ENCODE measurements around the gene ANKRD13D. TPM values are rescaled to one million over a fixed set of nuclear protein-coding genes. Genes with fewer than 3 reads are reported as not detected.

The ANKRD13D gene
- 20.0 to 29.6 TPM (median 25.1 TPM) in 5 replicates for total RNA-seq (2022; extraction: Qiagen RNA extraction; ENCODE audit: low read depth)

DNA sequence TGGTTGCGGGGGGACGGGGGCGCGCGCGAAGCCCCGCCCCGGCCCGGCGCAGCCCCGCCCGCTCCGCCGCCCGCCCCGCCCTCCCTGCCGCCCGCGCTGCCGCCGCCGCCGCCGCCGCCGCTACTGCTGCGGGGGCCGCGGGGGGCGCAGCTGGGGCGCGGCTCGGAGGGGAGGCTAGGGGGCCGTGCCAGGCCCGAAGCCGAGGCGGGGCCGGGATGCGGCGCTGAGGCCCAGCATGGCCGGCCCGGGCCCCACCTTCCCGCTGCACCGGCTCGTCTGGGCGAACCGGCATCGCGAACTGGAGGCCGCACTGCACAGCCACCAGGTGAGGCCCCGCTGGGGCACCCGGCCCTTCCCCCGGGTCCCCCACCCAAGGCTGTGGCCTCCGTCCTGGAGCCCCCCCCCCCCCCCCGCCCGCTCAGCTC is at the start of gene ANKRD13D:
TSS of gene ANKRD13D (plus strand) at position 78 of the 425 bp plus-strand sequence. CDS start at position 236, 158 bp downstream.

DNA sequence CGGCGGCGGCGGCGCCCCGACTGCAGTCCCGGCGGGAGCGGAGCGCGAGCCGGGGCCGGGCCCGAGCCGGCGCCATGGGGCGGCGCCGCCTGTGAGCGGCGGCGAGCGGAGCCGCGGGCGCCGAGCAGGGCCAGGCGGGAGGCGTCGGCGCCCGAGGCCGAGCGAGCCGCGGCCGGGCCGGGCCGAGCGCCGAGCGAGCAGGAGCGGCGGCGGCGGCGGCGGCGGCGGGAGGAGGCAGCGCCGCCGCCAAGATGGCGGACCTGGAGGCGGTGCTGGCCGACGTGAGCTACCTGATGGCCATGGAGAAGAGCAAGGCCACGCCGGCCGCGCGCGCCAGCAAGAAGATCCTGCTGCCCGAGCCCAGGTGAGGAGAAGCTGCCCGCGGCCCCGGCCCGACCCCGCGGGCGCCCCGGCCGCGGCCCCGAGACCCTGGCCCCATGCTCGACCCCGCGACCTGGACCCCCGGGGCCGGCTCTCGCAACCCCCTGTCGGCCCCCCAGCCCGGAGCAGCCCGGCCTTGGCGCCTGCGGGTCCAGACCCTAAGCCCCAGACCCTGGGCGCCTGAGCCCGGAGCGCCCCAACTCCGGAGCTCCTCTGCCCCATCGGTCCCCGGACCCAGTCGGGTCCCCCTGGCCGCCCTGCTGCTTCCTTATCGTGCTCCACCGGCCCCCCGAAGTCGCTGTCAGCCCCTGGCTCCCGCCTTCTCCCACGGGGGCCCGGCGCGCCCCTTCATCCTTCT is 22.5 kb upstream of the ANKRD13D start, which contains the start of gene GRK2:
TSS of gene GRK2 (plus strand) at position 25 of the 739 bp plus-strand sequence. CDS start at position 252, 227 bp downstream.

DNA sequence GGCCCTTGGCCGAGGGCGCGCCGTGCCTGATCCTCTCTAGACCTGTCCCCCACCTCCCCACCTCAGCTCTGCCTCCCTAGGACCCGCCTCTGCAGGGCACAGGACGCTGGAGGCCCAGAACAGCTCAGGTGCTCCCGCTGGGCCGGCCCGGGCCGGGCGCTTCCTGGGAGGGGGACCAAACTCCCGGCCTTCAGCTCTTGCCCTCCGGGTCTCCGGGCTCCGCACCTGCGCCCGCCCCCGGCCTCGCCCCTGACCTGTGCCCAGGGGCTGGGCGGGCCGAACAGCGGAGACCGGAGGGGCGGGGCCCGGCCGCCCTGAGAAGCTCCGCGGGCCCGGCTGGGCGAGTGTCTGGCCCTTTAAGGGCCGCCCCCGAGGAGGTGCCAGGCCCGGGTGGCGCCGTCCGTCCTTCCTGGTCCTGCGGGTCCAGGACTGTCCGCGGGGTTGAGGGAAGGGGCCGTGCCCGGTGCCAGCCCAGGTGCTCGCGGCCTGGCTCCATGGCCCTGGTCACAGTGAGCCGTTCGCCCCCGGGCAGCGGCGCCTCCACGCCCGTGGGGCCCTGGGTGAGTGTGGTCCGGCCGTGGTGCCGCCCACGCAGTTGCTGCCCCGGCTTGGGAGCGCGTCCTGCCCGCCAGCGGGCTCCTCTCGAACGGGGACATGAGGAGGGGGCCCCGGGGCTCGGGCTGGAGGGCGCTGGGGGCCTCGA is 14.2 kb downstream of the ANKRD13D start, which contains the start of gene SSH3:
TSS of gene SSH3 (plus strand) at position 399 of the 703 bp plus-strand sequence. CDS start at position 495, 96 bp downstream.

Other genes with a start within 250 kb of the ANKRD13D start
- gene RHOD, start 232.5 kb upstream of the ANKRD13D start, total RNA-seq (2022; extraction: Qiagen RNA extraction; ENCODE audit: low read depth) = 29.7 to 48.7 TPM (median 42.3 TPM) in 5 replicates
- 46.8 to 52.5 TPM (median 50.2 TPM) in 5 replicates for gene KDM2A, start 170.0 kb upstream of the ANKRD13D start, total RNA-seq (2022; extraction: Qiagen RNA extraction; ENCODE audit: low read depth)
- 25.9 to 40.4 TPM (median 37.5 TPM) in 5 replicates for gene GRK2, start 22.8 kb upstream of the ANKRD13D start, total RNA-seq (2022; extraction: Qiagen RNA extraction; ENCODE audit: low read depth)
- 16.1 to 33.6 TPM (median 21.4 TPM) in 5 replicates for gene SSH3, start 14.2 kb downstream of the ANKRD13D start, total RNA-seq (2022; extraction: Qiagen RNA extraction; ENCODE audit: low read depth)
- 201 to 271 TPM (median 246 TPM) in 5 replicates for gene POLD4, start 64.2 kb downstream of the ANKRD13D start, total RNA-seq (2022; extraction: Qiagen RNA extraction; ENCODE audit: low read depth)
- gene CLCF1, start 84.3 kb downstream of the ANKRD13D start, total RNA-seq (2022; extraction: Qiagen RNA extraction; ENCODE audit: low read depth) = 43.7 to 49.7 TPM (median 44.6 TPM) in 5 replicates
- 24.4 to 39.1 TPM (median 35.9 TPM) in 5 replicates for gene RAD9A, start 102.7 kb downstream of the ANKRD13D start, total RNA-seq (2022; extraction: Qiagen RNA extraction; ENCODE audit: low read depth)
- gene PPP1CA, start 112.6 kb downstream of the ANKRD13D start, total RNA-seq (2022; extraction: Qiagen RNA extraction; ENCODE audit: low read depth) = 272 to 298 TPM (median 294 TPM) in 5 replicates
- 0.07 to 0.22 TPM in 2 of 5 replicates, not detected in the others for gene TBC1D10C, start 114.8 kb downstream of the ANKRD13D start, total RNA-seq (2022; extraction: Qiagen RNA extraction; ENCODE audit: low read depth)
- gene CARNS1, start 126.4 kb downstream of the ANKRD13D start, total RNA-seq (2022; extraction: Qiagen RNA extraction; ENCODE audit: low read depth) = 0.12 to 0.24 TPM (median 0.16 TPM) in 5 replicates
- 38.4 to 52.4 TPM (median 50.5 TPM) in 5 replicates for gene RPS6KB2, start 139.2 kb downstream of the ANKRD13D start, total RNA-seq (2022; extraction: Qiagen RNA extraction; ENCODE audit: low read depth)
- 0.20 to 0.50 TPM (median 0.36 TPM) in 4 of 5 replicates, not detected in the other for gene PTPRCAP, start 148.4 kb downstream of the ANKRD13D start, total RNA-seq (2022; extraction: Qiagen RNA extraction; ENCODE audit: low read depth)
- gene CORO1B, start 154.2 kb downstream of the ANKRD13D start, total RNA-seq (2022; extraction: Qiagen RNA extraction; ENCODE audit: low read depth) = 47.7 to 60.2 TPM (median 56.9 TPM) in 5 replicates
- gene GPR152, start 163.4 kb downstream of the ANKRD13D start, total RNA-seq (2022; extraction: Qiagen RNA extraction; ENCODE audit: low read depth) = not detected in 5 replicates
- not detected in 5 replicates for gene CABP4, start 166.1 kb downstream of the ANKRD13D start, total RNA-seq (2022; extraction: Qiagen RNA extraction; ENCODE audit: low read depth)
- gene TMEM134, start 179.9 kb downstream of the ANKRD13D start, total RNA-seq (2022; extraction: Qiagen RNA extraction; ENCODE audit: low read depth) = 42.5 to 61.2 TPM (median 52.1 TPM) in 5 replicates
- gene AIP, start 193.7 kb downstream of the ANKRD13D start, total RNA-seq (2022; extraction: Qiagen RNA extraction; ENCODE audit: low read depth) = 44.1 to 54.3 TPM (median 48.7 TPM) in 5 replicates
- 41.1 to 63.5 TPM (median 53.4 TPM) in 5 replicates for gene PITPNM1, start 216.1 kb downstream of the ANKRD13D start, total RNA-seq (2022; extraction: Qiagen RNA extraction; ENCODE audit: low read depth)
- gene CDK2AP2, start 218.9 kb downstream of the ANKRD13D start, total RNA-seq (2022; extraction: Qiagen RNA extraction; ENCODE audit: low read depth) = 70.1 to 119 TPM (median 105 TPM) in 5 replicates
- gene CABP2, start 234.1 kb downstream of the ANKRD13D start, total RNA-seq (2022; extraction: Qiagen RNA extraction; ENCODE audit: low read depth) = not detected in 5 replicates

All from A549 treated with CpdA at 1 μM for 4 hours (cell line).